HG03442 (cell line): ENCODE measurements around the gene KCNE3.

Source experiments
- ATAC-seq: cut with Tn5 transposase; IDR thresholded peaks from one replicate; pipeline ENCODE4 v1.9.1; 2021; ENCODE audit warnings: mild to moderate bottlenecking, moderate library complexity; ENCODE audit not compliant: unreplicated experiment

The KCNE3 gene

GRCh38 chr11:74471668-74472429 is 4.5 kb upstream of the KCNE3 start:
- ATAC-seq, result no peak

GRCh38 chr11:74471037-74471436 is 3.7 kb upstream of the KCNE3 start:
- ATAC-seq, result no peak

GRCh38 chr11:74470526-74470925 is 3.2 kb upstream of the KCNE3 start:
- no peak for ATAC-seq

GRCh38 chr11:74468936-74469335 is 1.6 kb upstream of the KCNE3 start:
- ATAC-seq, result no peak

- ATAC-seq, result no peak
Measured at GRCh38 chr11:74468521-74468920, 1.2 kb upstream of the KCNE3 start.

- ATAC-seq, result no peak
Measured at GRCh38 chr11:74468058-74468457, 709 bp upstream of the KCNE3 start.

GRCh38 chr11:74465291-74465708 is 2.0 kb downstream of the KCNE3 start:
- ATAC-seq, result no peak

- ATAC-seq, result no peak
Measured at GRCh38 chr11:74464746-74465145, 2.6 kb downstream of the KCNE3 start.

GRCh38 chr11:74463216-74463615 is 4.1 kb downstream of the KCNE3 start:
- ATAC-seq, result no peak

- no peak for ATAC-seq
Measured at GRCh38 chr11:74462631-74463030, 4.7 kb downstream of the KCNE3 start.

- no peak for ATAC-seq
Measured at GRCh38 chr11:74462009-74462408, 5.3 kb downstream of the KCNE3 start.

GRCh38 chr11:74460481-74461154 is 6.7 kb downstream of the KCNE3 start:
- no peak for ATAC-seq

- no peak for ATAC-seq
Measured at GRCh38 chr11:74460065-74460464, 7.3 kb downstream of the KCNE3 start.

- no peak for ATAC-seq
Measured at GRCh38 chr11:74459584-74459983, 7.8 kb downstream of the KCNE3 start.

GRCh38 chr11:74457356-74457755 is 10.0 kb downstream of the KCNE3 start:
- ATAC-seq, result no peak

- no peak for ATAC-seq
Measured at GRCh38 chr11:74453373-74453975, 13.9 kb downstream of the KCNE3 start.

GRCh38 chr11:74452366-74452765 is 15.0 kb downstream of the KCNE3 start:
- ATAC-seq, result no peak

GRCh38 chr11:74450318-74450717 is 17.0 kb downstream of the KCNE3 start:
- no peak for ATAC-seq

GRCh38 chr11:74449369-74449931 is 17.9 kb downstream of the KCNE3 start:
- peak; percentile 55 for ATAC-seq

GRCh38 chr11:74447720-74448119 is 19.6 kb downstream of the KCNE3 start:
- ATAC-seq, result no peak

- ATAC-seq, result no peak
Measured at GRCh38 chr11:74446532-74446938, 20.8 kb downstream of the KCNE3 start.
